Fibroblast of pulmonary artery (primary cell): ENCODE data around the gene SKI.
"Not testable (repeated sequence)": the region's sequence is repeated elsewhere in the genome, so short reads cannot be mapped to it uniquely, and the experiment has no call there.

ENCODE experiments used
- DNase-seq: peaks from one replicate; pipeline ENCODE4 v3.0.0-alpha.2; 2010; ENCODE audit warnings: low read depth
- H3K4me3 ChIP-seq: replicated peaks from 2 replicates; pipeline ENCODE4 v1.5.1; 2011; ENCODE audit warnings: low read depth, mild to moderate bottlenecking, control low read depth, low read length, moderate library complexity
- TF ChIP-seq, protein P1 (sequence below): IDR thresholded peaks from 2 replicates; pipeline ENCODE4 v1.5.1; 2011; ENCODE audit warnings: mild to moderate bottlenecking, control low read depth, low read length, inconsistent platforms; ENCODE audit errors: missing control alignments

SKI gene

DNA sequence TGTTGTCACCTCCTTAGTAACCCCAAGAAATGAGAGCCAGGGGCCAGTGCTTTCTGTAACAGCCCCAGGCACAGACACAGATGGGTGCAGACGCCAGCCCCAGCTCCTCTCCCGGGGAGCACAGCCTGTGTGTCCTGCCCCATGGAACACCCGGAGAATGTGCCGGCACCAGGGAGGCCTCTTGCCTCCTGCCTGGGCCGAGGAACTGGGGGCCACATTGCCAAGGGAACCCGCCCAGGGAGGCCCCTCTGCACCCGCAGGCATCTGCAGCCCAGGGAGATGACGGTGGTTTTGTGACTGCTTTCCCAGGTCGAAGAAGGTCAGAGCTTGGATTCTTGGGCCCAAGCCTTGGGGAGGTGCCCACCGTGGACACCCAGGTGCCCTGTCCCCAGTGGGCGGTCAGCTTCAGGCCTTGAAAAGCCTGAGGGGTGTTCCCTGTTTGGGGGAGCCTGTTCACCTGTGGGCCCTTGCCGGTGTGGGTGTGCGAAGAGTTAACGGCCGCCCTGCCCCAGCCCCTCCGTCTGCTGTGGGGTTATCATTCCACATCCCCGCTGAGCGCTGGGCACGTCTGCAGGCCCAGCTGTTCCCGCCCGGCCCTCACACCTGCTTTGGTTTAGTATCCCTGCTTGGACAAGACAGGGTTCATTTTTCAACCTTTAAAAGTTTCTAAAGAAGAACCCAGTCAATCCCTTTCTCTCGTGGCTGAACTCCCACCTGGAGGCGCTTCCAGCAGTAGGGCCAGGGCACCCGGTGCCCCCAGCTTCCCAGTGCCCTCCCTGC lies 100.7 kb downstream of the SKI start:
- TF ChIP-seq, protein P1, sequence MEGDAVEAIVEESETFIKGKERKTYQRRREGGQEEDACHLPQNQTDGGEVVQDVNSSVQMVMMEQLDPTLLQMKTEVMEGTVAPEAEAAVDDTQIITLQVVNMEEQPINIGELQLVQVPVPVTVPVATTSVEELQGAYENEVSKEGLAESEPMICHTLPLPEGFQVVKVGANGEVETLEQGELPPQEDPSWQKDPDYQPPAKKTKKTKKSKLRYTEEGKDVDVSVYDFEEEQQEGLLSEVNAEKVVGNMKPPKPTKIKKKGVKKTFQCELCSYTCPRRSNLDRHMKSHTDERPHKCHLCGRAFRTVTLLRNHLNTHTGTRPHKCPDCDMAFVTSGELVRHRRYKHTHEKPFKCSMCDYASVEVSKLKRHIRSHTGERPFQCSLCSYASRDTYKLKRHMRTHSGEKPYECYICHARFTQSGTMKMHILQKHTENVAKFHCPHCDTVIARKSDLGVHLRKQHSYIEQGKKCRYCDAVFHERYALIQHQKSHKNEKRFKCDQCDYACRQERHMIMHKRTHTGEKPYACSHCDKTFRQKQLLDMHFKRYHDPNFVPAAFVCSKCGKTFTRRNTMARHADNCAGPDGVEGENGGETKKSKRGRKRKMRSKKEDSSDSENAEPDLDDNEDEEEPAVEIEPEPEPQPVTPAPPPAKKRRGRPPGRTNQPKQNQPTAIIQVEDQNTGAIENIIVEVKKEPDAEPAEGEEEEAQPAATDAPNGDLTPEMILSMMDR, result no peak
- no peak for DNase-seq
- no peak overlapping the region for H3K4me3 ChIP-seq

DNA sequence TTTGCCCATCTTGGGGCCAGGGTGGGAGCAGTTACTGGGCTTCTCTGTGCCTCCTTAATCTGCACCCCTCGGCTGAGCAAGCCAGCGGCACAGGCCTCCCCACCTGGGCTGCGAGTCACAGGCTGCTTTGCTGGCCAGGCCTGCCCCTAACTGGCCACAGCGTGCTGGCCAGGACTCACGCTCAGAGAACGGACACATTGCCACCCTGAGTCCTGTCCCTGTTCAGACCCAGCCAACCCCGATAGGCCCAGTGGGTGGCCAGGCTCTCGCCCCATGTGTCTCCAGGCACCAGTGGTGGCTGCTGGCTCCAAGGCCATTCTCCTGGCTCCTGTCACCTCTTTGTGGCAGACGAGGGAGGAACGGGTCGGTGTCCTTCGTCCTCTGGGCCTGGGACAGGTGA lies 101.9 kb downstream of the SKI start:
- no peak overlapping the region for H3K4me3 ChIP-seq
- no peak for DNase-seq
- TF ChIP-seq, protein P1, result no peak

DNA sequence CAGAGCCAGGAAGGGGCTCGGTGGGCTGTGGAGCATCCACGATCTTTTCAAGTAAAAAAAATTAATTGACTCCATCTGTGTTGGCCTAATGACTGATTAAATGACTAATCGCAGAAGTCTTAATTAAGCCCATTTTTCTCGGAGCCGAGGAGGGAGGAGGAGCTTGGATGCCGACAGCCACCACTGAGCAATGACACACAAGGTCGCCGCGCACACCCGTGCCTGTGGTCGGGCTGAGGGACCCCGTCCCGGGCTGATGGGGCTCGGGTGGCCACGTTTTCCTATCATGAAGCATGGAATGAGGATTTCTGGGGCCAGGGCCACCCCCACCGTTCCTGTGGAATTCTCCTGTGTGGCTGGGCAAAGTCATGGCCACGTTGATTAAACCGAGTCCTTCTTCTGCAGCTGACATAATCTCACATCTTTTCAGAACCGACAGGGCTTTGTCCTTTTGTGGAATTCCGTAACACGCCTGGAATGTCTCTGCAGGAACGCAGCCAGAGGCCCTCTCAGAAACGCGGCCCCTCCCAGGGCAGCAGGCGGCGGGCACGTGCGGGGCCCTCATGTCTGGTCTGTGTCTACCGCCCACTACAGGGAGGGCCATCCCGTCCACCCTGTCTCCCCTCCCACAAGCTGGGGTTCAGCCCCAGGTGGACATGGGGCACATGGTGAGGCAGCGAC lies 102.5 kb downstream of the SKI start:
- TF ChIP-seq, protein P1, result no peak

DNA sequence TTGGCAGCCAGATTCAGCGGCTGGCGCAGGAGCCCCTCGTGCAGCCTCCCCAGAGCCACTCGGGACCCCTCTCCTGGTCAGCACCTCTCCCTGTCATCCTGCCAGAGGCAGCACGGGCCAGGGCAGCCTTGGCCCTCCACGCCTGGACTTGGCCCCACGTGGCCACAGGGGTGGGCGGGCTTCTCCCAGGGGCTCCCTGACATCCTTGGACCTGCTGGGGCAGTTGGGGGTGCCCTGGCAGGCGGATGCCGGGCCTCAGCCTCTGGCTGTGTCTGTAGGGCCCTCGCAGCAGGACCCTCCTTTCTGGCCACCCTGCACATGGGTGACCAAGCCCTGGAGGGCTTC lies 103.1 kb downstream of the SKI start:
- TF ChIP-seq, protein P1, result no peak
- DNase-seq, result no peak
- no peak overlapping the region for H3K4me3 ChIP-seq

More for the DNA sequence above, 102.5 kb downstream of the SKI start:
- peak; percentile 83 for DNase-seq
- no peak overlapping the region for H3K4me3 ChIP-seq

DNA sequence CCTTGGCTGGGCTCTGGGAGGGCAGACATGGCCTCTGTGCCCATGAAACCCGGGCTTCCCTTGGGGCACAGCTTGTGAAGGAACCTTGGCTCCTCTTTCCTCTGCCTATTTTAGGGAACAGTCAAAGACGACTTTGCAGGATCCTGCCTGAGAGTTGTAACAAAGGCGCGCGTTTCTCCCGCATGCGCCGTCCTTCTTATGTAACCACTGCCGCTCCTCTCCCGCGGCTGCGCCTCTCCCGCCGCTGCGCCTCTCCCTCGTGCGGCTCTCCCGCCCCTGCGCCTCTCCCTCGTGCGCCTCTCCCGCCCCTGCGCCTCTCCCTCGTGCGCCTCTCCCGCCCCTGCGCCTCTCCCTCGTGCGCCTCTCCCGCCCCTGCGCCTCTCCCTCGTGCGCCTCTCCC lies 103.5 kb downstream of the SKI start:
- H3K4me3 ChIP-seq, DNase-seq: not testable (repeated sequence)

DNA sequence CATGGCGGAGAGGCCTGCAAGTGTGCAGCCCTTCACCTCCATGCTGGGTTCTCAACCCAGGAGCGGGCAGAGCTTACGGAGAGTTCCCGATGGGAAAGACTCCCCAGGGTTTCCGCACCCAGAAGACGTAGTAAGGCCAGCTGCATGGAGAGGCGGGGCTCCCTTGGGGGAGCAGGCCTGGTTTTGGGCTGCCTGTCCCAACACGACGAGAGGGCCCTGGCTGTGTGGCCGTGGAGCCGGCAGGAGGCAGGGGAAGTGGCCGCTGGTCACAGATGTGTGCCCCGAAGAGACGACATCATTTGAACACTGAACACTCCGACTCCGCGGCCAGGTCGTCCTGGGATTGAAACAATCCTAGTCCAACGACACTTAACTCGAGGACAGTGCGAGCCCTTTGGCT lies 106.2 kb downstream of the SKI start:
- H3K4me3 ChIP-seq, result no peak overlapping the region
- no peak for DNase-seq
- TF ChIP-seq, protein P1, result no peak

DNA sequence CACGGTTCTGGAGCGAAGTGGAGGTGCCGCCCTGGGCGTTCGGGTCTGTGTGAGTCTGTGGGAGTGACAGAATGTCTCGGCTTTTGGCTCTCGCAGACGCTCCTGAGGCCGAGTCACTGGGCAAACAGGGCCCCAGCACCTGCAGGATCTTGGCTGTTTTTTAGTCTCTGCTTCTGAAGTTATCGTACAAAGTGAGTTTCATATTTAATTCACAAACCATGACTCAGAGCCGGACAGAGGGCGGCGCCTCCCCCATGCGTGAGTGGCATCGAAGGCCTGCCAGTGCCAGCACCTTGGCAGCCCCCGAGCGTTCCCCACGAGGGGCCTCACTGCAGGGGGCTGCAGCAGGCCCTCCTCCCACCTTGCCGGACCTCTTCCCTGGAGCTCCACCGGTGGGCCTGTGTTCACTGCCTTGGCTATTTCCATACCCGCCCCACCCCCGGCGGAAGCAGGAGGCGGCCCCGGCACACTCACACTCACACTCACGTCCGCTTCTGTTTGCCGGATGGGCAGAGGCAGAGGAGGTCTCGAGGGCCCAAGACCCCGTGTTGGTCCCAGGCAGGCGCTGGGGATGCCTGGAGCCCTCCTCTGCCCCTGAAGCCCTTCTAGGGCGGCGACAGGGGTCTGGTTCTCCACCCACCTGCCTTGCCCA lies 106.9 kb downstream of the SKI start:
- peak; percentile 19 for DNase-seq
- TF ChIP-seq, protein P1, result no peak
- H3K4me3 ChIP-seq, result no peak overlapping the region
